ENCODE data around the gene ZCCHC14.
A peak's percentile ranks its signal among the peaks of the same experiment; 100 is the strongest.
"Not testable (repeated sequence)": the region's sequence is repeated elsewhere in the genome, so short reads cannot be mapped to it uniquely, and the experiment has no call there.

The ZCCHC14 gene

GRCh38 chr16:87485792-87486191, 7.0 kb downstream of the ZCCHC14 start:
- Mint-ChIP-seq H3K27ac (peak overlapping the region; percentile 58), H3K4me3 (peak overlapping the region; percentile 44), H3K36me3 (ENCODE audit: low read depth) (peaks cover 11% of the 10 kb centered on the region), H3K4me1 (ENCODE audit: low read depth) (peaks cover 52% of the 10 kb centered on the region), H3K27me3 (ENCODE audit: low read depth) (peaks cover 13% of the 10 kb centered on the region)
- not testable (repeated sequence) for H3K9me3 Mint-ChIP-seq
- peak; percentile 38 for DNase-seq (ENCODE audit: low spot score)

- Mint-ChIP-seq H3K9me3 (no peaks in the 10 kb centered on the region), H3K4me3 (peak overlapping the region; percentile 44), H3K36me3 (ENCODE audit: low read depth) (peaks cover 7% of the 10 kb centered on the region), H3K27ac (no peak overlapping the region), H3K27me3 (ENCODE audit: low read depth) (peaks cover 8% of the 10 kb centered on the region), H3K4me1 (ENCODE audit: low read depth) (peaks cover 42% of the 10 kb centered on the region)
- DNase-seq (ENCODE audit: low spot score): no peak
Observed at GRCh38 chr16:87484487-87485331, 8.1 kb downstream of the ZCCHC14 start.

GRCh38 chr16:87483481-87483880, 9.3 kb downstream of the ZCCHC14 start:
- H3K27ac Mint-ChIP-seq: no peak overlapping the region
- no peaks in the 10 kb centered on the region for H3K9me3 Mint-ChIP-seq
- DNase-seq (ENCODE audit: low spot score): no peak
- no peak overlapping the region for H3K4me3 Mint-ChIP-seq
- H3K4me1 Mint-ChIP-seq (ENCODE audit: low read depth): peaks cover 33% of the 10 kb centered on the region
- peaks cover 7% of the 10 kb centered on the region for H3K36me3 Mint-ChIP-seq (ENCODE audit: low read depth)
- H3K27me3 Mint-ChIP-seq (ENCODE audit: low read depth): no peaks in the 10 kb centered on the region

- DNase-seq (ENCODE audit: low spot score); H3K27me3 Mint-ChIP-seq (ENCODE audit: low read depth); H3K27ac Mint-ChIP-seq; H3K4me3 Mint-ChIP-seq; H3K36me3 Mint-ChIP-seq (ENCODE audit: low read depth); H3K9me3 Mint-ChIP-seq: not testable (repeated sequence)
- H3K4me1 Mint-ChIP-seq (ENCODE audit: low read depth): peaks cover 33% of the 10 kb centered on the region
Observed at GRCh38 chr16:87482670-87483069, 10.2 kb downstream of the ZCCHC14 start.

- H3K4me1 Mint-ChIP-seq (ENCODE audit: low read depth): peaks cover 30% of the 10 kb centered on the region
- no peak overlapping the region for H3K4me3 Mint-ChIP-seq
Observed at GRCh38 chr16:87482266-87482665, 10.6 kb downstream of the ZCCHC14 start.

GRCh38 chr16:87481711-87482110, 11.1 kb downstream of the ZCCHC14 start:
- H3K27me3 Mint-ChIP-seq (ENCODE audit: low read depth); H3K27ac Mint-ChIP-seq; H3K36me3 Mint-ChIP-seq (ENCODE audit: low read depth); DNase-seq (ENCODE audit: low spot score); H3K9me3 Mint-ChIP-seq; H3K4me3 Mint-ChIP-seq: not testable (repeated sequence)
- H3K4me1 Mint-ChIP-seq (ENCODE audit: low read depth): peaks cover 26% of the 10 kb centered on the region

More at GRCh38 chr16:87482266-87482665, 10.6 kb downstream of the ZCCHC14 start:
- H3K36me3 Mint-ChIP-seq (ENCODE audit: low read depth): peaks cover 7% of the 10 kb centered on the region
- no peaks in the 10 kb centered on the region for H3K9me3 Mint-ChIP-seq
- H3K27me3 Mint-ChIP-seq (ENCODE audit: low read depth): no peaks in the 10 kb centered on the region
- no peak for DNase-seq (ENCODE audit: low spot score)
- H3K27ac Mint-ChIP-seq: no peak overlapping the region

GRCh38 chr16:87477209-87477981, 15.4 kb downstream of the ZCCHC14 start:
- H3K4me1 Mint-ChIP-seq (ENCODE audit: low read depth); H3K27me3 Mint-ChIP-seq (ENCODE audit: low read depth); H3K4me3 Mint-ChIP-seq; H3K36me3 Mint-ChIP-seq (ENCODE audit: low read depth); H3K9me3 Mint-ChIP-seq; H3K27ac Mint-ChIP-seq; DNase-seq (ENCODE audit: low spot score): not testable (repeated sequence)

- no peak for DNase-seq (ENCODE audit: low spot score)
- no peaks in the 10 kb centered on the region for H3K36me3 Mint-ChIP-seq (ENCODE audit: low read depth)
- no peaks in the 10 kb centered on the region for H3K4me1 Mint-ChIP-seq (ENCODE audit: low read depth)
- H3K27ac Mint-ChIP-seq: no peak overlapping the region
- H3K27me3 Mint-ChIP-seq (ENCODE audit: low read depth): no peaks in the 10 kb centered on the region
- no peak overlapping the region for H3K4me3 Mint-ChIP-seq
- H3K9me3 Mint-ChIP-seq: no peaks in the 10 kb centered on the region
Observed at GRCh38 chr16:87474566-87474996, 18.2 kb downstream of the ZCCHC14 start.

GRCh38 chr16:87474017-87474416, 18.8 kb downstream of the ZCCHC14 start:
- no peaks in the 10 kb centered on the region for H3K36me3 Mint-ChIP-seq (ENCODE audit: low read depth)
- no peaks in the 10 kb centered on the region for H3K9me3 Mint-ChIP-seq
- no peak for DNase-seq (ENCODE audit: low spot score)
- no peak overlapping the region for H3K4me3 Mint-ChIP-seq
- no peaks in the 10 kb centered on the region for H3K27me3 Mint-ChIP-seq (ENCODE audit: low read depth)
- no peak overlapping the region for H3K27ac Mint-ChIP-seq
- no peaks in the 10 kb centered on the region for H3K4me1 Mint-ChIP-seq (ENCODE audit: low read depth)

GRCh38 chr16:87472935-87473334, 19.9 kb downstream of the ZCCHC14 start:
- no peaks in the 10 kb centered on the region for H3K4me1 Mint-ChIP-seq (ENCODE audit: low read depth)
- no peak overlapping the region for H3K27ac Mint-ChIP-seq
- H3K27me3 Mint-ChIP-seq (ENCODE audit: low read depth): no peaks in the 10 kb centered on the region
- H3K9me3 Mint-ChIP-seq: no peaks in the 10 kb centered on the region
- no peaks in the 10 kb centered on the region for H3K36me3 Mint-ChIP-seq (ENCODE audit: low read depth)
- DNase-seq (ENCODE audit: low spot score): no peak
- H3K4me3 Mint-ChIP-seq: no peak overlapping the region

- Mint-ChIP-seq H3K36me3 (ENCODE audit: low read depth) (no peaks in the 10 kb centered on the region), H3K27ac (no peak overlapping the region), H3K27me3 (ENCODE audit: low read depth) (no peaks in the 10 kb centered on the region), H3K4me1 (ENCODE audit: low read depth) (no peaks in the 10 kb centered on the region), H3K9me3 (no peaks in the 10 kb centered on the region), H3K4me3 (no peak overlapping the region)
- no peak for DNase-seq (ENCODE audit: low spot score)
Observed at GRCh38 chr16:87472142-87472778, 20.6 kb downstream of the ZCCHC14 start.

GRCh38 chr16:87471278-87472141, 21.3 kb downstream of the ZCCHC14 start:
- Mint-ChIP-seq H3K36me3 (ENCODE audit: low read depth) (no peaks in the 10 kb centered on the region), H3K9me3 (no peaks in the 10 kb centered on the region), H3K27me3 (ENCODE audit: low read depth) (no peaks in the 10 kb centered on the region), H3K27ac (no peak overlapping the region), H3K4me3 (no peak overlapping the region), H3K4me1 (ENCODE audit: low read depth) (no peaks in the 10 kb centered on the region)
- DNase-seq (ENCODE audit: low spot score): no peak

- DNase-seq (ENCODE audit: low spot score): no peak
- Mint-ChIP-seq H3K9me3 (no peaks in the 10 kb centered on the region), H3K27ac (no peak overlapping the region), H3K4me1 (ENCODE audit: low read depth) (peaks cover 2% of the 10 kb centered on the region), H3K4me3 (no peak overlapping the region), H3K36me3 (ENCODE audit: low read depth) (no peaks in the 10 kb centered on the region), H3K27me3 (ENCODE audit: low read depth) (no peaks in the 10 kb centered on the region)
Observed at GRCh38 chr16:87470332-87470731, 22.5 kb downstream of the ZCCHC14 start.

All from T-helper 2 cell treated with Interferon-gamma antibody and Interleukin-4, amounts not matched to agents 5 μg/mL and 100 μg/mL, for 36 hours (primary cell).